ENCODE measurements around the gene SCO1. TPM values are rescaled to one million over a fixed set of nuclear protein-coding genes. Genes with fewer than 3 reads are reported as not detected.

SCO1 gene
- total and polyA plus RNA-seq, 10 of the 15 experiments (the other 5 are each of a cell fraction or from before 2014, with no cell fraction given), result 8.2 to 73.0 (median 37.1) TPM

DNA sequence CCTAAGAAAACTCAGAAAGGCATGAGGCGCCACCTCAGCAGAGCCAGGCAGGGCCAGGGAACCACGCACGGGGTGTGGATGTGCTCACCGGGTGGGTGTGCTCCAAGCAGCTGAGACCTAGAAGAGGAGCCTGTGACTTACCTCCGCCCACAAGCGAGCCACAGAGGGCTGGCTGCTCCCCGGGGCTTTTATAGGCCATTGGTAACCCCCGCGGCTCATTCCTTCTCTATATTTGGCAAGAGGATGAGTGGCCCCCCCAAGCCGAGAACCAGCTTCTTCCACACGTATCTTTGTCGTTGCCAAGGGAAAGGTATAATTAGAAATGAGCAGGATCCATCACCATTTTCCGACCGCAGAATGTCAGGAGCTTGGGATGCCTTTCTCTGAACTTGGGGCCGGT lies 40.2 kb downstream of the SCO1 start, which contains the start of gene MYH3:
MYH3 (minus strand) TSS at position 162 of the 400 bp plus-strand sequence. CDS start 2,245 bp downstream, outside the sequence.
- RAD21 ChIA-PET (ENCODE audit: unreplicated experiment), result no interaction called here
- CTCF ChIA-PET, result no interaction called here
- H3K27ac ChIP-seq (ENCODE audit: control insufficient read depth, insufficient read depth), result no peak within 1 kb of the TSS
- TF ChIP-seq RELA (IDR thresholded peaks at IDR 0.05; ENCODE audit: borderline replicate concordance, partially characterized antibody), result no peak
- TF ChIP-seq STAT1 (conservative IDR thresholded peaks at IDR 0.05), result no peak
- TF ChIP-seq E2F8 (IDR thresholded peaks at IDR 0.05; ENCODE audit: low read depth, partially characterized antibody), result no peak
- TF ChIP-seq SP1 (IDR thresholded peaks at IDR 0.05; ENCODE audit: low read depth, low read length), result no peak
- no peak for TF ChIP-seq MYC (IDR thresholded peaks at IDR 0.05; ENCODE audit: insufficient read depth, insufficient read length, insufficient replicate concordance, low read length, severe bottlenecking)
- no peak for TF ChIP-seq RFX5 (IDR thresholded peaks at IDR 0.05; ENCODE audit: low read depth, low read length)
- no peak for TF ChIP-seq HDAC2 (IDR thresholded peaks at IDR 0.05)
- TF ChIP-seq STAT3 (IDR thresholded peaks at IDR 0.05; ENCODE audit: low read depth, low read length), result no peak
- no peak for TF ChIP-seq POLR2AphosphoS2 (IDR thresholded peaks at IDR 0.05; ENCODE audit: low read depth, low read length)
- TF ChIP-seq, protein P1, sequence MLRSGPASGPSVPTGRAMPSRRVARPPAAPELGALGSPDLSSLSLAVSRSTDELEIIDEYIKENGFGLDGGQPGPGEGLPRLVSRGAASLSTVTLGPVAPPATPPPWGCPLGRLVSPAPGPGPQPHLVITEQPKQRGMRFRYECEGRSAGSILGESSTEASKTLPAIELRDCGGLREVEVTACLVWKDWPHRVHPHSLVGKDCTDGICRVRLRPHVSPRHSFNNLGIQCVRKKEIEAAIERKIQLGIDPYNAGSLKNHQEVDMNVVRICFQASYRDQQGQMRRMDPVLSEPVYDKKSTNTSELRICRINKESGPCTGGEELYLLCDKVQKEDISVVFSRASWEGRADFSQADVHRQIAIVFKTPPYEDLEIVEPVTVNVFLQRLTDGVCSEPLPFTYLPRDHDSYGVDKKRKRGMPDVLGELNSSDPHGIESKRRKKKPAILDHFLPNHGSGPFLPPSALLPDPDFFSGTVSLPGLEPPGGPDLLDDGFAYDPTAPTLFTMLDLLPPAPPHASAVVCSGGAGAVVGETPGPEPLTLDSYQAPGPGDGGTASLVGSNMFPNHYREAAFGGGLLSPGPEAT (IDR thresholded peaks at IDR 0.05; ENCODE audit: low read depth), result no peak
- no peak for TF ChIP-seq GATAD2B (conservative IDR thresholded peaks at IDR 0.05; ENCODE audit: low read depth)
- TF ChIP-seq CREB1 (IDR thresholded peaks at IDR 0.05; ENCODE audit: low read depth), result no peak
- TF ChIP-seq TCF12 (IDR thresholded peaks at IDR 0.05; ENCODE audit: low read depth, low read length), result no peak
- TF ChIP-seq, protein P2, sequence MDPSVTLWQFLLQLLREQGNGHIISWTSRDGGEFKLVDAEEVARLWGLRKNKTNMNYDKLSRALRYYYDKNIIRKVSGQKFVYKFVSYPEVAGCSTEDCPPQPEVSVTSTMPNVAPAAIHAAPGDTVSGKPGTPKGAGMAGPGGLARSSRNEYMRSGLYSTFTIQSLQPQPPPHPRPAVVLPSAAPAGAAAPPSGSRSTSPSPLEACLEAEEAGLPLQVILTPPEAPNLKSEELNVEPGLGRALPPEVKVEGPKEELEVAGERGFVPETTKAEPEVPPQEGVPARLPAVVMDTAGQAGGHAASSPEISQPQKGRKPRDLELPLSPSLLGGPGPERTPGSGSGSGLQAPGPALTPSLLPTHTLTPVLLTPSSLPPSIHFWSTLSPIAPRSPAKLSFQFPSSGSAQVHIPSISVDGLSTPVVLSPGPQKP (IDR thresholded peaks at IDR 0.05; ENCODE audit: low read depth, low read length), result no peak
- no peak for TF ChIP-seq HCFC1 (IDR thresholded peaks at IDR 0.05; ENCODE audit: low read length)
- TF ChIP-seq USF1 (IDR thresholded peaks at IDR 0.05; ENCODE audit: borderline replicate concordance, extremely low read length, insufficient read depth, low read depth, low read length), result no peak
- no peak for TF ChIP-seq MXI1 (IDR thresholded peaks at IDR 0.05; ENCODE audit: low read depth, low read length)

More for the DNA sequence above, 40.2 kb downstream of the SCO1 start, which contains the start of gene MYH3:
- no peaks in the 10 kb centered on the region for H3K4me1 ChIP-seq (ENCODE audit: control insufficient read depth, insufficient read depth, low read length)
- in situ Hi-C loops (cut with MboI) (no loop called here), intact Hi-C loops (cut with micrococcal nuclease; ENCODE audit: unreplicated experiment) (no loop called here)
- no peaks in the 10 kb centered on the region for H3K79me2 ChIP-seq (ENCODE audit: control insufficient read depth, insufficient read depth, low read length)
- no peak within 1 kb of the TSS for H3K4me3 ChIP-seq
- BruUV-seq (replicated peaks), result no TSS peak
- H3K27me3 ChIP-seq (replicated peaks in 1 of 2; ENCODE audit: control insufficient read depth in 2 of 2, insufficient read depth in 2 of 2, low read length in 1 of 2), result no peaks in the 10 kb centered on the region; a peak in 1 of 4 replicates
- H3K9ac ChIP-seq (ENCODE audit: control insufficient read depth, insufficient read depth, low read length), result no peak within 1 kb of the TSS
- ChIA-PET POLR2A (no interaction called here), SMC1A (ENCODE audit: uncharacterized antibody, unreplicated experiment) (interaction anchor here (1.1 kb wide), 1 partner anchor 11 kb away, joined by 3 read pairs; no protein-coding TSS in a partner anchor)
- 60% methylated on average over 15 of the region's 15 CpGs for WGBS (ENCODE audit: insufficient coverage, insufficient replicate concordance, low lambda C conversion rate, missing lambda C conversion rate)
- no peaks in the 10 kb centered on the region for H3K36me3 ChIP-seq (ENCODE audit: control insufficient read depth in 2 of 2, insufficient read depth in 2 of 2, low read length in 1 of 2)
- H3K9me3 ChIP-seq (replicated peaks; ENCODE audit: control insufficient read depth, insufficient read depth, low read length), result no peaks in the 10 kb centered on the region
- ATAC-seq (no peak), DNase-seq (ENCODE audit: low read depth, low spot score) (no peak), FAIRE-seq (no peak)
- H2AFZ ChIP-seq (ENCODE audit: control insufficient read depth, low read depth, low read length), result no peak within 1 kb of the TSS
- H3K4me2 ChIP-seq (ENCODE audit: control insufficient read depth, insufficient read depth), result no peak within 1 kb of the TSS
- H4K20me1 ChIP-seq (ENCODE audit: control insufficient read depth, insufficient read depth), result no peaks in the 10 kb centered on the region

Measured in GM12878 (cell line).